GM18909 (cell line): Measurements from ENCODE around the gene ANK3.
"Not testable (repeated sequence)": the region's sequence is repeated elsewhere in the genome, so short reads cannot be mapped to it uniquely, and the experiment has no call there.

Source experiments
- ATAC-seq: cut with Tn5 transposase; IDR thresholded peaks from one replicate; pipeline ENCODE4 v1.9.1; 2021; ENCODE audit warnings: mild to moderate bottlenecking; ENCODE audit not compliant: unreplicated experiment, poor library complexity

Gene ANK3

DNA sequence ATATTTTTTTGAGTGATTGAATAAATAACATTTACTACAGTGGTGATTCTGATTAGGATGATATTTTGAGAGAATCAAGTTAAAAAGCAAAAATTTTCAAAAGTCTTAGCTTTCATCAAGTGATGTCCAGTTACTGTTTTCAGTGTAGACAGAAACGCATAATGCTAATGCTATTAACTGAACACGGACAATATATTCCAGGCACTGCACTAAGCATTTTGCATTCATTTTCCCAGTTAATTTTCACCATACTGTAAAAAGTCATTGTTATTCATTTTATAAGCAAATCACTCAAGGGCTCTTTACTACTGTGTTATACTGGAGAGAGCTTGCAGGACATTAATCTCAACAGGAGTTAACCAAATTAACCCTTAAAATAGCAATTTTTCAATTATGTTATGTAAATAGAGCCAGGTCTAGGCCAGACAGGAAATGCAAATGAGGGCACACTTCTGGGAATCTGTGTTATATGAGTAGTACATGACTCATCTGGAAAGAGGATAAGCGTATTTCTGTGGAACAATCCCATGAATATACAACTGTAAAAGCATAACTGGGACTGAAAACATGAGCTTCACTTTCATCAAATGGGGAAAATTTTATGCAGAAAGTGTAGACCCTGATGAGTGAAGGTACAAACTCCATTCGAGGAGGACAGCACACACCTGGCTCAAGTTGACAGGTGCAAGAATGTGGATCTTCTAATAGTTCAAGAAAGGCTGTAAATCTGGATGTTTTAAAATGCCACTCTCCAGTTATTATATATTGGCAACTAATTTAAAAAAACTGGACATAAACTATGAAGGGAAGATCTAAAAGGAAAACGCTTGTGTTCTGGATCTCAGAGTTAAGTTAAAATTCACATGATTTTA lies 75.4 kb downstream of the ANK3 start:
- ATAC-seq: no peak

DNA sequence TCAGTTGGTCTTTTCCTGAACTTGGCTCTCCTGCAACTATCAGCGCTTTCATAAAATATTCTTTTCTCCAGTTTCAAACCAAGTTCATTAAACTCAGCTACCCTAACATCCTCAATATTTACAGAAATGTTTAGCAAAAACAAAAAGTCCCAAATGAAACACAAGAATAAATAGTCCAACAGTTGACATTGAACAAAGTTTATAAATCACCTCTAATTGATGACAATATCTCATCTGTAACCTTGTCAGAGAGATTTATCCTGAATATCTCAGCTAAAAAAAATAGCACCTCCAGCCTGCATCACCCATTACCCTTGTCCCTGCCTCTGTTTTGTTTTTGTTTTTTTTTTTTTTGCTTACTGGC lies 76.1 kb downstream of the ANK3 start:
- no peak for ATAC-seq

DNA sequence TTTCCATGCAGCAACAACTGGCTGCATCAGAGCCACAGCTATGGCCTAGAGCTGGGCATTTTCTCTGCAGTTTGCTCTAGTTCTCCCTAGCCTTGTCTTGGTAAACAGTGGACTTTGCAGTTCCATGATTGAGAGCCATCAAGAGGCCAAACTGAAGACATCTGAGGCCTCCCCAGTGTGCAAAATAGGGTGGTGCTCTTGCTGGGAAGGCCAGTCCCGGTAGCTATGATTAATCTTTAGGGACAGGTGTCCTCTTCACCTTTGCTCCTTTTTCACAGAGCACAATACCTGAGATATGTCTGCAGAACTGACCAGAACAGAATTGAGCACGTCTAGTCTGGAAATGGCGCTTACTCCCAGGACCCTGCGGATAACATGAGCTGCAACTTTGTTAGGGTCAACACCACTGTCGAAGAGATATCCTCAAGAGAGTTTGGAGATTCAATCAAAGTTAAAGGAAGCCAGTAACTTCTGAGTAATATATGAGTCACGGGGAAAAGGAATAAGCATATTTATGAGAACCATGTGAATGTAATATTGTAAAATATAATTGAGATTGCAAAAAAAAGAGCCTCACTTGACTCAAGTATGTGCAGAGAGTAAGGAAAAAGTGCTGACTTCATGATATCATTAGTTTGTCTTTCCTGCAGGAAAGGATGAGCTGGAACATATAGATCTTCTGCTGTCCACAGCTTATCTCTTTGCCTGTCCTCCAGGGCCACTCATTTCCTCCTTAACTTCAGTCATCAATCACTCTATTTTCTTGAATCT lies 76.7 kb downstream of the ANK3 start:
- no peak for ATAC-seq

DNA sequence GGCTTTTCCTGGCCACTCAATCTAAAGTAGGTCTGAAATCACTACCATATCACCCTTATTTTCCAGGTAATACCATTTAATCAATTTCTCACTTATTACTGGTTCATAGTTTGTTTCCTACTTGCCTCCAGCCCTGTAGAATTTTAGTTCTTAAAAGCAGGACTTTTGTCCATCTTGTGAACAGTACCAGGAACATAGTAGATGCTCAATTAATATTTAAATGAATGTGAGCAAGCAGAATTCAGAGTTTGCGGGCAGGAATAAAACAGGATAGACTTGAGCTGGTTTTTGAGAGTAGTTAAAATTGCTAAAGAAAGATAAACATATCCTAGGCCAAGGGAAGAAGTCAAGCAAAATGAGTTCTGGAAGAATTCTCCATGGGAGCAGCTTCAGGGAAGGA lies 77.9 kb downstream of the ANK3 start:
- no peak for ATAC-seq

DNA sequence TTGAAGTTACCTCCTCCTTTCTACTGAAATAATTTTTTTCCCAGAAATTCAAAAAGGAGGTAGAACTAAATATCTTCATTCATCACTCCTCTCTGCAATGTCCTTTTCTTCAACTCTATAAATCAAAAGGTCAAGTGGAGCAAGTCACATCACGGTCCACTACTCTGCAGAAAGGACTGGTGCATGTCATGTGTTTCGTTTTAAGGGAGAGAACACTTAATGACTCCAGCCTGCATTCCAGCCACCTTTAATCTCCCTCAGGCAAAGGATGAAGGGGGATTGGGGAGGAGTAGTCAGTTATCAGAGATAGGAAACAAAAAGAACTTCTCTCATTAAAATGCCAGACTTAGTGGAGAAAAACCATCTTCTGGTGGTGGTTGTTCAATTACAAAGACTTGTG lies 78.9 kb downstream of the ANK3 start:
- no peak for ATAC-seq

DNA sequence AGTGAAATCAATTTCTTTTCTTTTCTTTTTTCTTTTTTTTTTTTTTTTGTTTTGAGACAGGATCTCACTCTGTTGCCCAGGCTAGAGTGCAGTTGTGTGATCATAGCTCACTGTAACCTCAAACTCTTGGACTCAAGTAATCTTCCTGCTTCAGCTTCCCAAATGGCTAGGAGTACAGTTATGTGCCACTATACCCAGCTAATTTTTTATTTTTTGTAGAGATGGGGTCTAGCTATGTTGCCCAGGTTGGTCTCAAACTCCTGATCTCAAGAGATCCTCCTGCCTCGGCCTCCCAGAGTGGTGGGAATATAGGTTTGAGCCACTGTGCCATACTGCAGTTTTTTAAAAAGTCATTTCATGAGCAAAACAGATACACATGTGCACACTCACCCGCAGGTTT lies 79.8 kb downstream of the ANK3 start:
- ATAC-seq: no peak

GRCh38 chr10:60309371-60309770 lies 80.3 kb downstream of the ANK3 start:
- no peak for ATAC-seq

- no peak for ATAC-seq
Measured at GRCh38 chr10:60305380-60305892, 84.2 kb downstream of the ANK3 start.

DNA sequence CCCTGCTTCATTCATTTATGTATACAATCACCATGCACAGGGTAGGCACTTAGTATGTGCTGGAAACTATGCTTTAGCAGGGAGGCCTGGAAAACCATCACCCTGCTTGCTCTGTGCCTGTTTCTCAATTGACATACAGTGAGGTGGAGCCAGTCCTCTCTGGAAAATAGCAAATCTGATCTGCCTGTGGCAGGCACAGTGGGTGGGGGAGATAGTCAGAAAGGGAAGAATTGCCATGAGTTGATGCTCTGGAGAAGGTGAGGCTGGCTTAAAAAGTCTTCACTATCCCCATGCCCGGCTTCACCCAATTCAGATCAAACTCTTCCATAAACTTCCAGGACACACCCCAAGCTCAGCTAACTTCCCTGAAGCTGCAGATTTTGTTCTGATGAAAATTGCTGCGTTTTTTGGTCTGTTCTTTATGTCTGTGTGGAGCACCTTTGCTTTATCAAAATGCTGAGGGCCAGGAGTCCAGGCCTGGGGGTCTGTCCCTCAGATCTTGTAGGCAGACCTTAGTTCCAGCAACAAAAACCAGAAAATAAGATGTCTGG lies 84.8 kb downstream of the ANK3 start:
- no peak for ATAC-seq

DNA sequence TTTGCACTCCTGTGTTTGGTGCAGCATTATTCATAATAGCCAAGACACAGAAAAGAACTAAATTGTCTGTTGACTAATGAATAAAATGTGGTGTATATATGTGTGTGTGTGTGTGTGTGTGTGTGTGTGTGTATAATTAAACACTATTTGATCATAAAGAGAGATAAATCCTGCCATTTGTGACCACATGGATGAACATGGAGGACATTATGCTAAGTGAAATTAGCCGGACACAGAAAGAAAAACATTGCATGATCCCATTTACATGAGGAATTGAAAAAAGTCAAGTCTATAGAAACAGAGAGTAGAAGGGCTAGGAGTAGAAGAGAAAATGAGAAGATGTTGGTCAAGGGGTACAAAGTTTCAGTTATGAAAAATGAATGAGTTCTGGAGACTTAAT lies 85.9 kb downstream of the ANK3 start:
- no peak for ATAC-seq

- ATAC-seq: no peak
Measured at GRCh38 chr10:60299961-60300883, 89.5 kb downstream of the ANK3 start.

DNA sequence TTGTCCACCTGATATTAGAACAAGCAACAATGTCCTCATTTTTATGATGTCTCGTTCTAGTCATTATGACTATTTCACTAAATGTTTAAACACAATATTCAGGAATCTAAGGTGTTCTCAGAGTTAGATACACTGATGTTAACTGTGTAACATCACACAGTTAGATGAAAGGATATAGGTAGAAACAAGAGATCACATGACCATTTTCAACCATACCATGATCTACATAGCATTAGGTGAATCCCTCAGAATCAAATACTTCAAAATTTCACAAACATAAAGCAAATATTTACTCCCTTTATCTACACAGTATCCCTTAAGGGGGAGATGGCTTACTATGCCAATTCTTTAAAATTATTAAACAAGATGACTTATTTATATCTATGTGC lies 90.3 kb downstream of the ANK3 start:
- no peak for ATAC-seq

DNA sequence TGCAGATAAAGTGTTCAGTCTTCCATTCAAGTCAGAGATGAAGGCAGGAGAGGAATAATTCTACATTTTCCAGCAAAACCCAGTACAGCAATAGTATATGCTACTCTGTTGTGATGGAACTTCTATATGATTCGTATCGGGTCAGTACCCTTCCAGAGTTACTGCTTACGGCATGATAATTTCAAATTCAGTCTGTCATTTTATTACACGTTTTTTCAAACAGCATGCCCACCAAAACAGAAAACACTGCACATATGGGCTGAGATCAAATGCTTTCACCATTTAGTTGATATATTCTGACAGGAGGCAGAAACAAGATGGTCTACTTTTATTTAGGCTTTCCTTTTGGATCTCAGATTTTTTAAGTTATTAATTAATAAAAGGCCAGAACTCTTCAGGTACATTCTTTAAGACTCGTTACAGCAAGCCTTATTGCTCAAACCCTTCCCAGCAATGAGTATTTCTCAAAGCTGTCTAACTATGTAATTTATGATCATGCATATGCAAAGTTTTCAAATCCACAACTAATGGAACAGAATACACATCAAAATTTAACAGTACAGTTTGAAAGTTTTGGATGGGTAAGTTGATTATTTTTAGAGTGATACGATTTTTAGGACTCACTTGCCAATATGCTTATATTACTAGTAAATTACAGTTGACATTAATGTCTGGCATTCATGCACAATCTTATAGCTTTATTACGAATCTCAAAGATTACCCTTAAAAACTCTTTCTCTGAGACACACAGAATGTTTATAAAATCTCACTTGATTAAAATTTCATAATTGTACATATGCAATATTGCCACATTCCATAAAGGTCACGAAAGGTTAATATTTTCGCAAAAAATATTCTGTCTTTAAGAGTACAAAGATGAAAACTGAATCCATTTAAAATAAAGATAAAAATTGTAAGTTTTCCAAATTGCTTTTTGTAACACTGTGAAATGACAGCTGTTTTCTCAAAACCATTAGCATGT lies 91.0 kb downstream of the ANK3 start:
- no peak for ATAC-seq

- no peak for ATAC-seq
Measured at GRCh38 chr10:60296073-60296472, 93.6 kb downstream of the ANK3 start.

DNA sequence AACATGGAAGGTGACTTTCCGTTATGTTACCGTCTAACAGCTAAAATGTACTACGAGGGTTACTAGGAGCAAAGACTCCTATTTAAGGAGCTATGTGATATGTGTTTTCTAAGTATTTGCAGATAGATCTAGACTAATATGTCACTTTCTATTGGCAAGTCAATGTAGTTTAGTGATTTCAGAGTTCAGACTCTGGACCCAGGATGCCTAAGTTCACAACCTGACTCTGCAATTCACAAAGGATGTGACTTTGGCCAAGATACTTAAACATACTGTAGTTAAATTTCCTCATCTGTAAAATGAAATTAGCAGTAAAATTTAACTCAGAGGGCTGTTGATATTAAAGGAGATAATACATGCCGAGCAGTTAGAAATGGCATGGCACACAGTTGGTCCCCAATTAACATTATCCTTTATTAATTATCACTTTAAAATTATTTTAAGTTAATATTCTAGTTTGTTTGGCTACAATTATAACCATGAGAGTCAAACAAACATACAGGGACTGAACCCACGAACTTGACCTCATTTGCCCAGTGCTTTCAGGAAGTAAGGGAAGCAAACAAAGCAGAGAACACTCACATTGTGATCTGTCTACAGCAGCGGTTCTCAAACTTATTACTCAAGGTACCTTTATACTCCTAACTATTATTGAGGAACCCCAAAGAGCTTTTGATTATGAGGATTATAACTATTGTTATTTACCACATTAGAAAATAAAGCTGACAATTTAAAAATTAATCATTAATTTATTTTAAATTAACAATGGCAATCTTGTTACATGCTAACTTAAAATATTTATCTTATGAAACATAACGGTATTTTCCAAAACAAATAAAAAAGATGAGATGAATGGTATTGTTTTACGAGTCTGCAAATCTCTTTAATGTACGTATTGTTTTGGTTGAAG lies 94.4 kb downstream of the ANK3 start:
- no peak for ATAC-seq

DNA sequence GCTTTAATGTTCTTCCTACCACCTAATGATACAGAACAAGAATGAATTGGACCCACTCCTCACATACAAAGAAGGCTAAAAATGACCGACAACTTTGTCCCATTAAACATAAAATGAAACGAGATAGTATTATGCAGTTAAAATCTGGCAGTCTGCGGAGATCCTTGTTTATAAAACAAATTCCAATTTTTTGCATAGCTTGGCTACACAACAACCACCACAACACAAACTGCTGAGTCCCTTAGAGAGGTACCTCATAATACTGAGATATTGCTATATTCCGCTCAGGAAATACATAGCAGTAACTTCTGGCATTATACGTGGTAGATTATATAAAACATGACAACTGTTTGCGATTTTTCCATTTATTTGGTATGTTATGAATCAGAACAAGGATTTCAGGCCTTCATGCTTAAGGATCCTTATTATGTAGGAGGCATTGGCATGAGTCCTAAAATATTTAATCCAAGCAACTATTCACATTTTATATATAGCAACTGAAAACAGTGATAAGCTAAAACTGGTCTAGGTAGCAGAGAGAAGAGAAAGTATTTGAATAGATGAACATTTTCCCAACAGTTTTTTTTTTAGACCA lies 96.0 kb downstream of the ANK3 start:
- no peak for ATAC-seq

DNA sequence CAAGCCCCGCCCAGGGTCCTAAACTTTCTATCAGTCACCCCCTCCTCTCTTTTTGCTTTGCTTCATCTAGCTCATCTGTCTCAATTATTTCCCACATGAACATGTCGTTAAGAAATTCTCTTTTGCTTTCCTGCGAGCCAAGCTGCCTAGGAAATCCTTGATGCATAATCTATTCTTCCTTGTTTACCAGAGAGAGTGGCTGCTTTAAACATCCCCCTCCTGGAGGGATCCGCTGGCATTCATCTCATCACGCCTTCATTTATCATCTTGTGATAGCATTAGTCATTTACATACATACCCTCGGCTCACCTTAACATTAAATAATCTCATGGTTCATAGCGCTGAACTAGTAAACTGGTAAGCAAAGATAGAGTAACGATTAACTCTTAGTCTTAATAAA lies 96.7 kb downstream of the ANK3 start:
- ATAC-seq: no peak

DNA sequence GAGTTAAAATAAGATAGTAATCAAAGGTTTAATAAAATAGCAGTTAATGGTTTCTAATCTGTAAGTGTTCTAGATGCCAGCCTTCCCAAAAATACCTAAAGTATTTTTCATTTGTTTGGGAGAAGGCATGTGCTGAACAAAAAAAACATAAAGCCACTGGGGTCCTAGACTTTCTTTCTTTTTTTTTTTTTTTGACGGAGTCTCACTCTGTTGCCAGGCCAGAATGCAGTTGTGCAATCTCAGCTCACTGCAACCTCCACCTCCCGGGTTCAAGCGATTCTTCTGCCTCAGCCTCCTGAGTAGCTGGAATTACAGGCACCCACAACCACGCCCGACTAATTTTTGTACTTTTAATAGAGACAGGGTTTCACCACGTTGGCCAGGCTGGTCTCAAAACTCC lies 97.1 kb downstream of the ANK3 start:
- ATAC-seq: not testable (repeated sequence)
